ENCODE data around the gene MOB2.

The MOB2 gene

GRCh38 chr11:1484695-1485503 lies 1.7 kb downstream of the MOB2 start:
- DNase-seq = no peak

- DNase-seq = no peak
Observed at GRCh38 chr11:1484061-1484671, 2.4 kb downstream of the MOB2 start.

GRCh38 chr11:1483445-1483961 lies 3.1 kb downstream of the MOB2 start:
- DNase-seq = no peak

- no peak for DNase-seq
Observed at GRCh38 chr11:1482581-1483444, 3.8 kb downstream of the MOB2 start.

GRCh38 chr11:1481861-1482441 lies 4.6 kb downstream of the MOB2 start:
- DNase-seq = no peak

- no peak for DNase-seq
Observed at GRCh38 chr11:1481483-1481825, 5.1 kb downstream of the MOB2 start.

- DNase-seq = no peak
Observed at GRCh38 chr11:1480555-1481482, 5.8 kb downstream of the MOB2 start.

- DNase-seq = no peak
Observed at GRCh38 chr11:1480191-1480554, 6.4 kb downstream of the MOB2 start.

- DNase-seq = no peak
Observed at GRCh38 chr11:1479678-1480118, 6.9 kb downstream of the MOB2 start.

GRCh38 chr11:1479006-1479677 lies 7.4 kb downstream of the MOB2 start:
- no peak for DNase-seq

- DNase-seq = no peak
Observed at GRCh38 chr11:1478544-1478943, 8.0 kb downstream of the MOB2 start.

GRCh38 chr11:1478011-1478410 lies 8.6 kb downstream of the MOB2 start:
- DNase-seq = no peak

GRCh38 chr11:1476940-1477736 lies 9.4 kb downstream of the MOB2 start:
- DNase-seq = no peak

- no peak for DNase-seq
Observed at GRCh38 chr11:1475841-1476240, 10.7 kb downstream of the MOB2 start.

GRCh38 chr11:1473786-1474185 lies 12.8 kb downstream of the MOB2 start:
- DNase-seq = no peak

- DNase-seq = no peak
Observed at GRCh38 chr11:1473011-1473628, 13.5 kb downstream of the MOB2 start.

GRCh38 chr11:1472180-1473005 lies 14.2 kb downstream of the MOB2 start:
- DNase-seq = no peak

GRCh38 chr11:1471736-1472135 lies 14.8 kb downstream of the MOB2 start:
- DNase-seq = no peak
